Mammary microvascular endothelial cell (primary cell): ENCODE results near the gene TTC31. TPM values are rescaled to one million over a fixed set of nuclear protein-coding genes. Genes with fewer than 3 reads are reported as not detected.

Experiments
- total RNA-seq: library from RNA; depleted of rRNA; stranded (reverse); fragments of >200 nt; gene quantifications from 2 replicates; pipeline ENCODE4 v1.2.3, GENCODE V29; 2015

Gene TTC31
- total RNA-seq, 1 donor from 2014 or later = 15.8 TPM

Other genes starting within 250 kb of the TTC31 start
- 0.05 and 0.07 TPM in 2 replicates for gene SLC4A5, start 139.7 kb upstream of the TTC31 start, total RNA-seq
- 125 and 128 TPM in 2 replicates for gene DCTN1, start 102.8 kb upstream of the TTC31 start, total RNA-seq
- 0.59 and 0.67 TPM in 2 replicates for gene C2orf81, start 61.5 kb upstream of the TTC31 start, total RNA-seq
- 27.2 and 30.3 TPM in 2 replicates for gene WDR54, start 61.4 kb upstream of the TTC31 start, total RNA-seq
- gene RTKN, start 41.1 kb upstream of the TTC31 start, total RNA-seq = 3.2 and 5.6 TPM in 2 replicates
- 16.2 and 17.2 TPM in 2 replicates for gene INO80B, start 28.0 kb upstream of the TTC31 start, total RNA-seq
- 36.2 and 43.0 TPM in 2 replicates for gene WBP1, start 24.6 kb upstream of the TTC31 start, total RNA-seq
- gene MOGS, start 17.7 kb upstream of the TTC31 start, total RNA-seq = 67.8 and 75.5 TPM in 2 replicates
- 23.0 and 63.2 TPM in 2 replicates for gene MRPL53, start 10.4 kb upstream of the TTC31 start, total RNA-seq
- gene CCDC142, start 83 bp upstream of the TTC31 start, total RNA-seq = 9.8 and 9.9 TPM in 2 replicates
- gene LBX2, start 16.5 kb downstream of the TTC31 start, total RNA-seq = 2.5 and 4.3 TPM in 2 replicates
- gene PCGF1, start 24.6 kb downstream of the TTC31 start, total RNA-seq = 5.1 and 6.2 TPM in 2 replicates
- gene TLX2, start 31.4 kb downstream of the TTC31 start, total RNA-seq = not detected in 2 replicates
- gene DQX1, start 43.1 kb downstream of the TTC31 start, total RNA-seq = not detected in 2 replicates
- 111 and 134 TPM in 2 replicates for gene AUP1, start 46.6 kb downstream of the TTC31 start, total RNA-seq
- 23.4 and 28.8 TPM in 2 replicates for gene HTRA2, start 46.9 kb downstream of the TTC31 start, total RNA-seq
- gene LOXL3, start 70.9 kb downstream of the TTC31 start, total RNA-seq = 0.27 and 0.94 TPM in 2 replicates
- 19.9 and 23.2 TPM in 2 replicates for gene DOK1, start 71.6 kb downstream of the TTC31 start, total RNA-seq
- not detected in 2 replicates for gene M1AP, start 165.2 kb downstream of the TTC31 start, total RNA-seq
- 3.7 and 5.0 TPM in 2 replicates for gene SEMA4F, start 171.2 kb downstream of the TTC31 start, total RNA-seq